Cerebellar nuclear complex (tissue), 1 donor: ENCODE data around the gene TNXB.
"Not testable (repeated sequence)": the region's sequence is repeated elsewhere in the genome, so short reads cannot be mapped to it uniquely, and the experiment has no call there.

Experiments
- DNase-seq, 2 experiments: peaks; one replicate each; lab custom pipeline; 2025; lab: John Stamatoyannopoulos, UW

The TNXB gene

GRCh38 chr6:32109114-32109764, at the start of gene TNXB:
TNXB (minus strand) TSS chr6:32109338; CDS start chr6:32098198, 11,140 bp downstream.
- DNase-seq, result no peak

GRCh38 chr6:32158052-32158451, 48.9 kb upstream of the TNXB start:
- DNase-seq, result no peak

- no peak for DNase-seq
Measured at GRCh38 chr6:32156891-32157290, 47.8 kb upstream of the TNXB start.

- DNase-seq, result peak in 1 of 2 experiments; percentile 52
Measured at GRCh38 chr6:32154514-32155161, 45.5 kb upstream of the TNXB start.

- DNase-seq, result peak; percentile 31 to 83
Measured at GRCh38 chr6:32153564-32154513, 44.7 kb upstream of the TNXB start, which contains the start of gene PPT2. PPT2 (plus strand) TSS chr6:32154141; CDS start chr6:32154595, 454 bp downstream.

- no peak for DNase-seq
Measured at GRCh38 chr6:32152769-32153563, 43.8 kb upstream of the TNXB start.

GRCh38 chr6:32151863-32152768, 43.0 kb upstream of the TNXB start, which contains the start of gene PRRT1:
PRRT1 (minus strand) TSS chr6:32151939; CDS start chr6:32151827, 112 bp downstream.
- DNase-seq, result no peak

GRCh38 chr6:32151181-32151862, 42.2 kb upstream of the TNXB start:
- DNase-seq, result peak; percentile 66 to 79

GRCh38 chr6:32149932-32150870, 41.1 kb upstream of the TNXB start:
- DNase-seq, result no peak

GRCh38 chr6:32149092-32149755, 40.1 kb upstream of the TNXB start:
- no peak for DNase-seq

- no peak for DNase-seq
Measured at GRCh38 chr6:32148289-32149091, 39.4 kb upstream of the TNXB start.

- DNase-seq, result no peak
Measured at GRCh38 chr6:32147401-32148132, 38.4 kb upstream of the TNXB start.

GRCh38 chr6:32146687-32147086, 37.5 kb upstream of the TNXB start:
- no peak for DNase-seq

GRCh38 chr6:32146287-32146686, 37.1 kb upstream of the TNXB start:
- no peak for DNase-seq

GRCh38 chr6:32144238-32144637, 35.1 kb upstream of the TNXB start:
- not testable (repeated sequence) for DNase-seq

GRCh38 chr6:32140420-32141046, 31.4 kb upstream of the TNXB start:
- DNase-seq, result no peak
